Stimulated activated CD8-positive, alpha-beta memory T cell treated with anti-CD3 and anti-CD28 coated beads, Interleukin-4, amount 100 ng/mL, for 48 hours (primary cell): ENCODE results near the gene ATP2A3.

Experiments
- DNase-seq: peaks from one replicate; pipeline ENCODE4 v3.0.0-alpha.2; 2020

ATP2A3 gene

DNA sequence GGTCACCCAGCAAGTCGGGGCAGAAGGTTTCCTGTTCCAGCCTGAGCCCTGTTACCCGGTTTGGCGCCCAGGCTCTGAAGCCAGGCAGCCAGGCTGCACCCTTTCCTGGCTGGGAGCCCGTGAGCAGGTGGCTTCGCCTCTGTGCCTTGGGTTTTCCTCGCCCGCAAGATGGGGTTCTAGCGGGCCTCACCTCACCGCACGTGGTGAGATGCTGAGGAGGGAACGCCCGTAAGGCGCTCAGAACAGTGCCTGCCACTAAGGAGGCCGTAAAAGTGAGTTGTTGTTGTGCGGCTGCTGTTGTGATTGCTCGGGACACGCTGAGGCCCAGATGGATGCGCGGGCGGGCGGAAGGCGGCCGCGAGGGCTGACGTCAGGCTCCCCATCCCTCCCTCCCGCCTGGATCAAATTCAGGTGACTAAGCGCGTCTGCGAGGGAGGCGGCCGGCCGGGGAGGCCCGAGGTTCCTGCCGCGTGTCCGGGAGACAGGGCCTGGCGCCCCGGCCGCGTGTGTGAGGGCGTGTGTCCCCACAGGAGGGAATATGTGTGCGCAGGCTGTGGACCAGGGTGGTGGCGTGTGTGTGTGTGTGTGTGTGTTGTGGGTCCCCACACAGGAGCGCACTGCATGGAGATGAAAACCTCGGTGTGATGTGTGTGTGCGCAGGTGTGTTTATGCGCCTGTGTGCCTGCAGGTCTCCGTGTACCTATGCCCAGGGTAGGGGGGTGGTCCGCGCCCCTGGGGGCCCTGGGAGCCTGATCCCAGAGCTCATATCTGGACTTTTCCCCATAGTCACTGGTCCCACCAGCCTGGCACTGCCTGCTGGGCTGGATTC lies 75.7 kb downstream of the ATP2A3 start:
- DNase-seq: no peak

DNA sequence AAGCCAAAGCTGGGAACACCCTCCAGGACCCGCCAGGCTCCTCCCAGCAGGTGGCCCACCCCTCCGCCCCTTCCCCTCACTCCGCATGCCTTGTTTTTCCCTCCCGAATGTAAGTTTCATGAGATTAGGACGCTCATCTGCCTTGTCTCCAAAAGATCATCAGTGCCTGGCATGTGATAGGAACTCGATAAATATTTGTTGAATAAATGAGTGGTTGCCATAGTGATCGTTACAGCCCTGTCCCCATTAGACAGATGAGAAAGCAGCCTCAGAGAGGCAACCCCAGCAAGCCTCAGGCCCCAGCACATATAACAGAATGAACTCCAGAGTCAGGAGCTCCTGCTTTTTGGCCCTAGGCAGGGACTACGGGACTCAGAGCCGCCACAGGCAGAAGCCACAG lies 76.4 kb downstream of the ATP2A3 start:
- no peak for DNase-seq

DNA sequence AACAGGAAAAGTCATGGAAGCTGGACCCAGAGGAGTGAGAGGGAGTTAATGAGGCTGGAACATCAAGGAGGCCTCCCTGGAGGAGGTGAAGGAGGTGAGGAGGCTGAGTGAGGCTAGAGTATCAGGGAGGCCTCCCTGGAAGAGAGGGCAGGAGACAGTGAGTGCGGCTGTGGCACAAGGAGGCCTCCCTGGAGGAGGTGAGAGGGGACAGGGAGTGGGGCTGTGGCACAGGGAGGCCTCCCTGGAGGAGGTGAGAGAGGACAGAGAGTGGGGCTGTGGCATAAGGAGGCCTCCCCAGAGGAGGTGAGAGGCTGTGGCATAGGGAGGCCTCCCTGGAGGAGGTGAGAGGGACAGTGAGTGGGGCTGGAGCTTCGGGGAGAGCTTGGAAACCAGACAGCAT lies 76.8 kb downstream of the ATP2A3 start:
- no peak for DNase-seq

- DNase-seq: no peak
These were observed 77.5 kb downstream of the ATP2A3 start for GRCh38 chr17:3886776-3887175.

- no peak for DNase-seq
These were observed 78.3 kb downstream of the ATP2A3 start for GRCh38 chr17:3885970-3886369.

GRCh38 chr17:3885271-3885670 lies 79.0 kb downstream of the ATP2A3 start:
- no peak for DNase-seq

DNA sequence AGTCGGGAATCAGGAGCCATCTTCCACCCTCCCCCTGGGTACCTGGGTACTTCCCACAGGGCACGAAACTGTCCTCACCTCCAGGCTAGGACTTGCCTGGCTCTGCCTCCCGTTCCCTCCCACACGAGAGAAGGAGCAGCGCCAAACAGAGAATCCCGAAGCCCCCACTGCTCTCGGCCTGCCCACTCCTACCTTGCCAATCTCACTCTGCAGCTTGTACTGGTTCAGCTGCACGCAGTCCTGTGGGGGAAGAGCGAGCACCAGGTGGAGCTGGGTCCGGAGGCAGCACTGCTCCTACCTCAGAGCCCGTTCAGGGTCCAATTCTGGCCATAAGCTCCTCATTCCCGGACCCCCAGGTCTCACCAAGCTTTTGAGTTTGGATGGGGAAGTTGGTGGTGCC lies 80.0 kb downstream of the ATP2A3 start:
- DNase-seq: no peak

- DNase-seq: no peak
These were observed 82.0 kb downstream of the ATP2A3 start for GRCh38 chr17:3882276-3882675.

DNA sequence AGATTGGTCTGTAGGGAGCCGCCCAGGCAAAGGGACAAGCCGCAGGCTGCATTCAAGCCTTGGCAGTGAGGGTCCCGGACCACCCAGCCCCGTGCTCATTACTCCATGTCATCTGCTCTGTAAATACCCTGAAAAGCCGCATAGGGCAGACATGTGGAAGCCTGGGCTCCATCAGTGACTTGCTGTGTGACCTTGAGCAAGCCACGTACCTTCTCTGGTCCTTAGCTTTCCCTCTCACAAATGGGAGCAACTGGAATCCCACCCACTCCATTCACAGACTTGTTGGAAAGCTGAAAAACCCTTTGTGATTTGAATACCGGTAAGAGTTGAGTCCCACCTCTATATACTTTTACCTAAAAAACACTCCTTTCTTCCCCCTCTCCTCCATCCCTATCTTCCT lies 83.3 kb downstream of the ATP2A3 start:
- no peak for DNase-seq

GRCh38 chr17:3879591-3880417 lies 84.4 kb downstream of the ATP2A3 start:
- DNase-seq: no peak

GRCh38 chr17:3879186-3879585 lies 85.1 kb downstream of the ATP2A3 start:
- DNase-seq: no peak

GRCh38 chr17:3877220-3877619 lies 87.0 kb downstream of the ATP2A3 start:
- no peak for DNase-seq

- DNase-seq: no peak
These were observed 88.9 kb downstream of the ATP2A3 start for GRCh38 chr17:3875317-3875716.
